ENCODE measurements around the gene THSD4.

DNA sequence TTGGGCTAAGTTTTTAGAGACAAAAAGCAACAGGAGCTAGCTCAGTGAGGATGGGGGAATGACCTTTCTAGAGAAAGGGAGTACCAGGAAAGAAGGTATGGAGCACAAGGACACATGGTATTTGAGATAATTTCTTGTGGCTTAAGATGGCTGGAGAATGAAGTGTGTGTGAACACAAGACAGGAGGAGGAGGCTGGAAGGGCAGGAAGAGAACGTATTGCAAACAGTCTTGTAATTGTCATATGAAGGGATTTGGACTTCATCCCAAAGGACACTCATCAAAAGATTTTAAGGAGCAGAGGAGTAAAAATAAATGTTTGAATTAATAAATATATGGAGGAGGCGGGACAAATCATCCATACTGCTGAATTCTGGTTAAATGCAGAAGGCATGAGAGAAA lies 426.5 kb downstream of the THSD4 start:
- TF ChIP-seq, protein P1, sequence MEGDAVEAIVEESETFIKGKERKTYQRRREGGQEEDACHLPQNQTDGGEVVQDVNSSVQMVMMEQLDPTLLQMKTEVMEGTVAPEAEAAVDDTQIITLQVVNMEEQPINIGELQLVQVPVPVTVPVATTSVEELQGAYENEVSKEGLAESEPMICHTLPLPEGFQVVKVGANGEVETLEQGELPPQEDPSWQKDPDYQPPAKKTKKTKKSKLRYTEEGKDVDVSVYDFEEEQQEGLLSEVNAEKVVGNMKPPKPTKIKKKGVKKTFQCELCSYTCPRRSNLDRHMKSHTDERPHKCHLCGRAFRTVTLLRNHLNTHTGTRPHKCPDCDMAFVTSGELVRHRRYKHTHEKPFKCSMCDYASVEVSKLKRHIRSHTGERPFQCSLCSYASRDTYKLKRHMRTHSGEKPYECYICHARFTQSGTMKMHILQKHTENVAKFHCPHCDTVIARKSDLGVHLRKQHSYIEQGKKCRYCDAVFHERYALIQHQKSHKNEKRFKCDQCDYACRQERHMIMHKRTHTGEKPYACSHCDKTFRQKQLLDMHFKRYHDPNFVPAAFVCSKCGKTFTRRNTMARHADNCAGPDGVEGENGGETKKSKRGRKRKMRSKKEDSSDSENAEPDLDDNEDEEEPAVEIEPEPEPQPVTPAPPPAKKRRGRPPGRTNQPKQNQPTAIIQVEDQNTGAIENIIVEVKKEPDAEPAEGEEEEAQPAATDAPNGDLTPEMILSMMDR (IDR thresholded peaks at IDR 0.05; ENCODE audit: low read length): no peak
- TF ChIP-seq EZH2phosphoT487 (IDR thresholded peaks at IDR 0.05; ENCODE audit: low read length): no peak

Data from MM.1S (cell line).